ENCODE measurements around the gene CNTROB. TPM values are rescaled to one million over a fixed set of nuclear protein-coding genes. Genes with fewer than 3 reads are reported as not detected.

CNTROB gene
- total RNA-seq, 1 experiment from 2014 or later, result 39.7 TPM

DNA sequence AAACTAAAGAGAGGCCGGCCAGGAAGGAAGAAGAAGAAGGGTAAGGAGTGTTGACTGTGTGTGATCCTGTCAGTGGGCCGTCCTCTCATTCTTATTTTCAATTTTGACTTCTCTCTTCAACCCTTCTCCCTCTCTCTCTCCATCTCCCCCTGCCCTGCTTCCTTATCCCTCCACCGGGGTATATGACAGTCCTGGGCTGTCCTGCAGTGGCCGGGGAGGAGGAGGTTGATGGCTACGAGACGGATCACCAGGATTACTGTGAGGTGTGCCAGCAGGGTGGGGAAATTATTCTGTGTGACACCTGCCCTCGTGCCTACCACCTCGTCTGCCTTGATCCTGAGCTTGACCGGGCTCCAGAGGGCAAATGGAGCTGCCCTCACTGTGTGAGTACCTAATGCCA, 37.8 kb upstream of the CNTROB start:
- DNase-seq (ENCODE audit: low spot score) (no peak), ATAC-seq (no peak)
- CTCF ChIA-PET, result no interaction called here
- no peaks in the 10 kb centered on the region for H3K9me3 Mint-ChIP-seq
- H3K4me1 Mint-ChIP-seq, result no peaks in the 10 kb centered on the region
- POLR2A ChIA-PET, result no interaction called here
- TF ChIP-seq, protein P1, sequence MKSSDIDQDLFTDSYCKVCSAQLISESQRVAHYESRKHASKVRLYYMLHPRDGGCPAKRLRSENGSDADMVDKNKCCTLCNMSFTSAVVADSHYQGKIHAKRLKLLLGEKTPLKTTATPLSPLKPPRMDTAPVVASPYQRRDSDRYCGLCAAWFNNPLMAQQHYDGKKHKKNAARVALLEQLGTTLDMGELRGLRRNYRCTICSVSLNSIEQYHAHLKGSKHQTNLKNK (CRISPR knock-in tag; IDR thresholded peaks at IDR 0.05), result no peak
- TF ChIP-seq ATF1 (CRISPR knock-in tag; IDR thresholded peaks at IDR 0.05), result no peak
- TF ChIP-seq, protein P2, sequence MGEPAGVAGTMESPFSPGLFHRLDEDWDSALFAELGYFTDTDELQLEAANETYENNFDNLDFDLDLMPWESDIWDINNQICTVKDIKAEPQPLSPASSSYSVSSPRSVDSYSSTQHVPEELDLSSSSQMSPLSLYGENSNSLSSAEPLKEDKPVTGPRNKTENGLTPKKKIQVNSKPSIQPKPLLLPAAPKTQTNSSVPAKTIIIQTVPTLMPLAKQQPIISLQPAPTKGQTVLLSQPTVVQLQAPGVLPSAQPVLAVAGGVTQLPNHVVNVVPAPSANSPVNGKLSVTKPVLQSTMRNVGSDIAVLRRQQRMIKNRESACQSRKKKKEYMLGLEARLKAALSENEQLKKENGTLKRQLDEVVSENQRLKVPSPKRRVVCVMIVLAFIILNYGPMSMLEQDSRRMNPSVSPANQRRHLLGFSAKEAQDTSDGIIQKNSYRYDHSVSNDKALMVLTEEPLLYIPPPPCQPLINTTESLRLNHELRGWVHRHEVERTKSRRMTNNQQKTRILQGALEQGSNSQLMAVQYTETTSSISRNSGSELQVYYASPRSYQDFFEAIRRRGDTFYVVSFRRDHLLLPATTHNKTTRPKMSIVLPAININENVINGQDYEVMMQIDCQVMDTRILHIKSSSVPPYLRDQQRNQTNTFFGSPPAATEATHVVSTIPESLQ (CRISPR knock-in tag; IDR thresholded peaks at IDR 0.05), result no peak
- TF ChIP-seq, protein P3, sequence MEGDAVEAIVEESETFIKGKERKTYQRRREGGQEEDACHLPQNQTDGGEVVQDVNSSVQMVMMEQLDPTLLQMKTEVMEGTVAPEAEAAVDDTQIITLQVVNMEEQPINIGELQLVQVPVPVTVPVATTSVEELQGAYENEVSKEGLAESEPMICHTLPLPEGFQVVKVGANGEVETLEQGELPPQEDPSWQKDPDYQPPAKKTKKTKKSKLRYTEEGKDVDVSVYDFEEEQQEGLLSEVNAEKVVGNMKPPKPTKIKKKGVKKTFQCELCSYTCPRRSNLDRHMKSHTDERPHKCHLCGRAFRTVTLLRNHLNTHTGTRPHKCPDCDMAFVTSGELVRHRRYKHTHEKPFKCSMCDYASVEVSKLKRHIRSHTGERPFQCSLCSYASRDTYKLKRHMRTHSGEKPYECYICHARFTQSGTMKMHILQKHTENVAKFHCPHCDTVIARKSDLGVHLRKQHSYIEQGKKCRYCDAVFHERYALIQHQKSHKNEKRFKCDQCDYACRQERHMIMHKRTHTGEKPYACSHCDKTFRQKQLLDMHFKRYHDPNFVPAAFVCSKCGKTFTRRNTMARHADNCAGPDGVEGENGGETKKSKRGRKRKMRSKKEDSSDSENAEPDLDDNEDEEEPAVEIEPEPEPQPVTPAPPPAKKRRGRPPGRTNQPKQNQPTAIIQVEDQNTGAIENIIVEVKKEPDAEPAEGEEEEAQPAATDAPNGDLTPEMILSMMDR (IDR thresholded peaks at IDR 0.05), result no peak
- TF ChIP-seq, protein P4, sequence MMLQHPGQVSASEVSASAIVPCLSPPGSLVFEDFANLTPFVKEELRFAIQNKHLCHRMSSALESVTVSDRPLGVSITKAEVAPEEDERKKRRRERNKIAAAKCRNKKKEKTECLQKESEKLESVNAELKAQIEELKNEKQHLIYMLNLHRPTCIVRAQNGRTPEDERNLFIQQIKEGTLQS (CRISPR knock-in tag; conservative IDR thresholded peaks at IDR 0.05), result no peak
- TF ChIP-seq RELA (CRISPR knock-in tag; IDR thresholded peaks at IDR 0.05; ENCODE audit: borderline replicate concordance), result no peak
- TF ChIP-seq, protein P5, sequence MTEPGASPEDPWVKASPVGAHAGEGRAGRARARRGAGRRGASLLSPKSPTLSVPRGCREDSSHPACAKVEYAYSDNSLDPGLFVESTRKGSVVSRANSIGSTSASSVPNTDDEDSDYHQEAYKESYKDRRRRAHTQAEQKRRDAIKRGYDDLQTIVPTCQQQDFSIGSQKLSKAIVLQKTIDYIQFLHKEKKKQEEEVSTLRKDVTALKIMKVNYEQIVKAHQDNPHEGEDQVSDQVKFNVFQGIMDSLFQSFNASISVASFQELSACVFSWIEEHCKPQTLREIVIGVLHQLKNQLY (CRISPR knock-in tag; IDR thresholded peaks at IDR 0.05), result no peak
- TF ChIP-seq TEAD1 (CRISPR knock-in tag; IDR thresholded peaks at IDR 0.05), result no peak
- no peak for TF ChIP-seq ZNF423 (CRISPR knock-in tag; IDR thresholded peaks at IDR 0.05)
- TF ChIP-seq ZNF263 (CRISPR knock-in tag; IDR thresholded peaks at IDR 0.05; ENCODE audit: low read depth), result no peak
- TF ChIP-seq, protein P6, sequence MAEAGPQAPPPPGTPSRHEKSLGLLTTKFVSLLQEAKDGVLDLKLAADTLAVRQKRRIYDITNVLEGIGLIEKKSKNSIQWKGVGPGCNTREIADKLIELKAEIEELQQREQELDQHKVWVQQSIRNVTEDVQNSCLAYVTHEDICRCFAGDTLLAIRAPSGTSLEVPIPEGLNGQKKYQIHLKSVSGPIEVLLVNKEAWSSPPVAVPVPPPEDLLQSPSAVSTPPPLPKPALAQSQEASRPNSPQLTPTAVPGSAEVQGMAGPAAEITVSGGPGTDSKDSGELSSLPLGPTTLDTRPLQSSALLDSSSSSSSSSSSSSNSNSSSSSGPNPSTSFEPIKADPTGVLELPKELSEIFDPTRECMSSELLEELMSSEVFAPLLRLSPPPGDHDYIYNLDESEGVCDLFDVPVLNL (CRISPR knock-in tag; IDR thresholded peaks at IDR 0.05; ENCODE audit: borderline replicate concordance, low read depth), result no peak
- no peaks in the 10 kb centered on the region for H3K27me3 Mint-ChIP-seq (ENCODE audit: low read depth)
- H3K36me3 Mint-ChIP-seq, result peaks cover 19% of the 10 kb centered on the region; the same call in 1 of the 2 replicates
- no peak overlapping the region for H3K4me3 Mint-ChIP-seq
- no peak overlapping the region for H3K27ac Mint-ChIP-seq

DNA sequence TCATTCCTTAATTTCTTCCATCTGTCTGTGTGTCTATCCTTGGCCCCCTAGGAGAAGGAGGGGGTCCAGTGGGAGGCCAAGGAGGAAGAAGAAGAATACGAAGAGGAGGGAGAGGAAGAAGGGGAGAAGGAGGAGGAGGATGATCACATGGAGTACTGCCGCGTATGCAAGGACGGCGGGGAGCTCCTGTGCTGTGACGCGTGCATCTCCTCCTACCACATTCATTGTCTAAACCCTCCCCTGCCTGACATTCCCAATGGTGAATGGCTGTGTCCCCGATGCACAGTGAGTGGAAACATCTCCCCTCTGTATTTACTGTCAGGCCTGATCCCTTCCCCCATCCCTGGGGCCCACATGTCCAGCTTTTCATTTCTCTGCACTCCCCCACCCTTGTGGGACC, 37.1 kb upstream of the CNTROB start:
- DNase-seq (ENCODE audit: low spot score) (no peak), ATAC-seq (no peak)
- CTCF ChIA-PET, result interaction anchor here (0.5 kb wide), 1 partner anchor 33 kb away, joined by 5 read pairs; no protein-coding TSS in a partner anchor
- H3K9me3 Mint-ChIP-seq, result no peaks in the 10 kb centered on the region
- POLR2A ChIA-PET, result no interaction called here
- peaks cover 19% of the 10 kb centered on the region; the same call in 1 of the 2 replicates for H3K36me3 Mint-ChIP-seq
- no peak overlapping the region for H3K27ac Mint-ChIP-seq
- H3K4me1 Mint-ChIP-seq, result no peaks in the 10 kb centered on the region
- H3K27me3 Mint-ChIP-seq (ENCODE audit: low read depth), result no peaks in the 10 kb centered on the region
- H3K4me3 Mint-ChIP-seq, result no peak overlapping the region
- no peak for TF ChIP-seq TEAD4 (CRISPR knock-in tag; IDR thresholded peaks at IDR 0.05)
- no peak for TF ChIP-seq RORB (CRISPR knock-in tag; IDR thresholded peaks at IDR 0.05)
- TF ChIP-seq, protein P7, sequence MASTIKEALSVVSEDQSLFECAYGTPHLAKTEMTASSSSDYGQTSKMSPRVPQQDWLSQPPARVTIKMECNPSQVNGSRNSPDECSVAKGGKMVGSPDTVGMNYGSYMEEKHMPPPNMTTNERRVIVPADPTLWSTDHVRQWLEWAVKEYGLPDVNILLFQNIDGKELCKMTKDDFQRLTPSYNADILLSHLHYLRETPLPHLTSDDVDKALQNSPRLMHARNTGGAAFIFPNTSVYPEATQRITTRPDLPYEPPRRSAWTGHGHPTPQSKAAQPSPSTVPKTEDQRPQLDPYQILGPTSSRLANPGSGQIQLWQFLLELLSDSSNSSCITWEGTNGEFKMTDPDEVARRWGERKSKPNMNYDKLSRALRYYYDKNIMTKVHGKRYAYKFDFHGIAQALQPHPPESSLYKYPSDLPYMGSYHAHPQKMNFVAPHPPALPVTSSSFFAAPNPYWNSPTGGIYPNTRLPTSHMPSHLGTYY (CRISPR knock-in tag; IDR thresholded peaks at IDR 0.05), result no peak
- no peak for TF ChIP-seq CBFB (CRISPR knock-in tag; IDR thresholded peaks at IDR 0.05; ENCODE audit: low read depth)
- no peak for TF ChIP-seq ZNF219 (CRISPR knock-in tag; IDR thresholded peaks at IDR 0.05; ENCODE audit: borderline replicate concordance)
- TF ChIP-seq GABPB1 (CRISPR knock-in tag; IDR thresholded peaks at IDR 0.05), result no peak
- TF ChIP-seq, protein P8, sequence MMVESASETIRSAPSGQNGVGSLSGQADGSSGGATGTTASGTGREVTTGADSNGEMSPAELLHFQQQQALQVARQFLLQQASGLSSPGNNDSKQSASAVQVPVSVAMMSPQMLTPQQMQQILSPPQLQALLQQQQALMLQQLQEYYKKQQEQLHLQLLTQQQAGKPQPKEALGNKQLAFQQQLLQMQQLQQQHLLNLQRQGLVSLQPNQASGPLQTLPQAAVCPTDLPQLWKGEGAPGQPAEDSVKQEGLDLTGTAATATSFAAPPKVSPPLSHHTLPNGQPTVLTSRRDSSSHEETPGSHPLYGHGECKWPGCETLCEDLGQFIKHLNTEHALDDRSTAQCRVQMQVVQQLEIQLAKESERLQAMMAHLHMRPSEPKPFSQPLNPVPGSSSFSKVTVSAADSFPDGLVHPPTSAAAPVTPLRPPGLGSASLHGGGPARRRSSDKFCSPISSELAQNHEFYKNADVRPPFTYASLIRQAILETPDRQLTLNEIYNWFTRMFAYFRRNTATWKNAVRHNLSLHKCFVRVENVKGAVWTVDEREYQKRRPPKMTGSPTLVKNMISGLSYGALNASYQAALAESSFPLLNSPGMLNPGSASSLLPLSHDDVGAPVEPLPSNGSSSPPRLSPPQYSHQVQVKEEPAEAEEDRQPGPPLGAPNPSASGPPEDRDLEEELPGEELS (CRISPR knock-in tag; IDR thresholded peaks at IDR 0.05), result no peak
- no peak for TF ChIP-seq SOX15 (CRISPR knock-in tag; IDR thresholded peaks at IDR 0.05)
- TF ChIP-seq, protein P9, sequence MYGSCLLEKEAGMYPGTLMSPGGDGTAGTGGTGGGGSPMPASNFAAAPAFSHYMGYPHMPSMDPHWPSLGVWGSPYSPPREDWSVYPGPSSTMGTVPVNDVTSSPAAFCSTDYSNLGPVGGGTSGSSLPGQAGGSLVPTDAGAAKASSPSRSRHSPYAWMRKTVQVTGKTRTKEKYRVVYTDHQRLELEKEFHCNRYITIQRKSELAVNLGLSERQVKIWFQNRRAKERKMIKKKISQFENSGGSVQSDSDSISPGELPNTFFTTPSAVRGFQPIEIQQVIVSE (CRISPR knock-in tag; IDR thresholded peaks at IDR 0.05; ENCODE audit: borderline replicate concordance), result no peak
- TF ChIP-seq, protein P5 (CRISPR knock-in tag; IDR thresholded peaks at IDR 0.05), result no peak
- TF ChIP-seq, protein P3 (IDR thresholded peaks at IDR 0.05), result no peak
- TF ChIP-seq EMX1 (CRISPR knock-in tag; IDR thresholded peaks at IDR 0.05), result no peak
